GM19395 (cell line): ENCODE results near the gene RASA1.
A peak's percentile ranks its signal among the peaks of the same experiment; 100 is the strongest.

Experiments used
- ATAC-seq: cut with Tn5 transposase; IDR thresholded peaks from one replicate; pipeline ENCODE4 v1.9.1; 2021; ENCODE audit warnings: mild to moderate bottlenecking, moderate library complexity; ENCODE audit not compliant: unreplicated experiment

Gene RASA1

GRCh38 chr5:87400305-87400899, 132.7 kb downstream of the RASA1 start:
- peak; percentile 82 for ATAC-seq

- no peak for ATAC-seq
These were observed 133.9 kb downstream of the RASA1 start for GRCh38 chr5:87401626-87402025.

- ATAC-seq = no peak
These were observed 135.7 kb downstream of the RASA1 start for GRCh38 chr5:87403409-87403808.

GRCh38 chr5:87403899-87404298, 136.2 kb downstream of the RASA1 start:
- ATAC-seq = no peak

GRCh38 chr5:87404359-87404758, 136.7 kb downstream of the RASA1 start:
- ATAC-seq = no peak

GRCh38 chr5:87405472-87406155, 137.9 kb downstream of the RASA1 start:
- ATAC-seq = peak; percentile 49

GRCh38 chr5:87408204-87408603, 140.5 kb downstream of the RASA1 start:
- ATAC-seq = no peak

GRCh38 chr5:87410931-87411330, 143.2 kb downstream of the RASA1 start:
- ATAC-seq = no peak

- ATAC-seq = no peak
These were observed 143.9 kb downstream of the RASA1 start for GRCh38 chr5:87411586-87411972.

- ATAC-seq = peak; percentile 23
These were observed 144.4 kb downstream of the RASA1 start for GRCh38 chr5:87411973-87412629.

- peak; percentile 99 for ATAC-seq
These were observed 145.1 kb downstream of the RASA1 start, which contains the start of gene CCNH for GRCh38 chr5:87412630-87413342. CCNH (minus strand) TSS chr5:87412930; CDS start chr5:87412794, 136 bp downstream.

GRCh38 chr5:87413343-87413645, 145.6 kb downstream of the RASA1 start:
- ATAC-seq = no peak

GRCh38 chr5:87418506-87418905, 150.8 kb downstream of the RASA1 start:
- ATAC-seq = no peak

GRCh38 chr5:87421307-87421706, 153.6 kb downstream of the RASA1 start:
- ATAC-seq = no peak

- no peak for ATAC-seq
These were observed 156.1 kb downstream of the RASA1 start for GRCh38 chr5:87423755-87424154.

GRCh38 chr5:87430863-87431457, 163.3 kb downstream of the RASA1 start:
- ATAC-seq = no peak

- ATAC-seq = no peak
These were observed 164.8 kb downstream of the RASA1 start for GRCh38 chr5:87432460-87432859.

GRCh38 chr5:87433945-87434344, 166.3 kb downstream of the RASA1 start:
- no peak for ATAC-seq

- ATAC-seq = no peak
These were observed 166.8 kb downstream of the RASA1 start for GRCh38 chr5:87434461-87434860.

GRCh38 chr5:87435144-87435694, 167.5 kb downstream of the RASA1 start:
- no peak for ATAC-seq

GRCh38 chr5:87437724-87438123, 170.0 kb downstream of the RASA1 start:
- ATAC-seq = no peak
